ENCODE results near the gene TMPRSS9.
"Not testable (repeated sequence)": the region's sequence is repeated elsewhere in the genome, so short reads cannot be mapped to it uniquely, and the experiment has no call there.

TMPRSS9 gene

DNA sequence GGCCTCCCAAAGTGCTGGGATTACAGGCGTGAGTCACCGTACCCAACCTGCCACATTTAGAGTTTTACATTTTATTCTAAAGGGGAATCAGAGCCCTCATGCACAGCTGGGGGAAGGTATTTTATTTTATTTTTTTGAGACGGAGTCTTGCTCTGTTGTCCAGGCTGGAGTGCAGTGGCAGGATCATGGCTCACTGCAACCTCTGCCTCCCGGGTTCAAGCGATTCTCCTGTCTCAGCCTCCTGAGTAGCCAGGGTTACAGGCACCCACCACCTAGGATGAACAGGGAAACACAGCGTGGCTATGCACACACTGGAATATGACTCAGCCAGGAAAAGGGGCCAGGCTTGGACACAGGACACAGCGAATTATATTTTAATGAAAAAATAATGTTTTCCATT lies 37.1 kb downstream of the TMPRSS9 start:
- H3K4ac ChIP-seq (ENCODE audit: low read depth, low read length); H3K4me1 ChIP-seq (ENCODE audit: control insufficient read depth in 1 of 2, insufficient read depth in 2 of 2, low read length in 2 of 2); H3K79me1 ChIP-seq (ENCODE audit: low read length); H3K4me3 ChIP-seq (ENCODE audit: low read depth, low read length); H4K91ac ChIP-seq (ENCODE audit: low read depth, low read length); H3K18ac ChIP-seq (ENCODE audit: low read length); H3K9me3 ChIP-seq (ENCODE audit: insufficient read depth, low read depth, low read length); H4K12ac ChIP-seq (ENCODE audit: low read depth, low read length); H3K27ac ChIP-seq (ENCODE audit: low read depth, low read length); H3K36me3 ChIP-seq (ENCODE audit: control insufficient read depth in 1 of 2, insufficient read depth in 2 of 2, low read length in 2 of 2); H4K8ac ChIP-seq (ENCODE audit: low read depth, low read length); DNase-seq; H2BK12ac ChIP-seq (ENCODE audit: low read length); H2AK5ac ChIP-seq (ENCODE audit: low read length); H2BK5ac ChIP-seq (ENCODE audit: low read depth, low read length, poor library complexity); H3K23ac ChIP-seq (ENCODE audit: low read length); H2AFZ ChIP-seq (ENCODE audit: insufficient read depth, low read length, poor library complexity); H2BK120ac ChIP-seq (ENCODE audit: insufficient read depth, low read length, poor library complexity); H3K14ac ChIP-seq (ENCODE audit: low read length); H3K9ac ChIP-seq (ENCODE audit: low read length); H3K79me2 ChIP-seq (ENCODE audit: control insufficient read depth, insufficient read depth, low read length, poor library complexity); H3K27me3 ChIP-seq (ENCODE audit: insufficient read depth, low read length); H3K4me2 ChIP-seq (ENCODE audit: low read length): not testable (repeated sequence)
- no CpG with 5 or more reads among the region's 7 CpGs for WGBS (ENCODE audit: extremely low coverage, insufficient coverage, insufficient read length)

DNA sequence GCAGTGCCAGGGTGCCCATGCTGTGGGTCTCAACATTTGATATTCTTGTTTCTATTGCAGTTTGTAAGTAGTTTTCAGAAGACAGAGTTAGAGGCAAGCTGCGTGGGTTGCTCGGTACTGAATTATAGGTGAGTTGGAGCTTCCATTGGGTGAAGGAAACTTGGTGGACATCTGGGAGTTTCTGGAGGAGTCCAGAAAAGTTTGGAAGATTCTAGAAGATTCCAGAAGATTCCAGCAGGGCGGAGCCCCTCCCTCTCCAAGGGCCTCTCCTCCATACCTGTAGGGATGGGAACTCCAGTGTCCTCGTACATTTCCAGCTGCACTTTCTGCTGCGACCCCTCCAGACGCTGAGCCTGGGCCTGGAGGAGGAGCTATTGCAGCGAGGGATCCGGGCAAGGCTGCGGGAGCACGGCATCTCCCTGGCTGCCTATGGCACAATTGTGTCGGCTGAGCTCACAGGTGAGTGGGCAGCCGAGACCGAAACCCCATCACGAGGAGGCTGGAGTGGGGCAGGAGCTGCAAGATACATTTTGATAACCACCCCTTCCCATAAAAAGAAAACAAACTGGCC lies 38.8 kb downstream of the TMPRSS9 start:
- DNase-seq: no peak
- Histone ChIP-seq H2AFZ (ENCODE audit: insufficient read depth, low read length, poor library complexity) (no peak overlapping the region), H3K23ac (ENCODE audit: low read length) (no peak overlapping the region), H2AK5ac (ENCODE audit: low read length) (no peak overlapping the region), H3K4me2 (ENCODE audit: low read length) (no peak overlapping the region), H3K79me2 (ENCODE audit: control insufficient read depth, insufficient read depth, low read length, poor library complexity) (no peaks in the 10 kb centered on the region), H2BK120ac (ENCODE audit: insufficient read depth, low read length, poor library complexity) (no peak overlapping the region), H3K36me3 (ENCODE audit: control insufficient read depth in 1 of 2, insufficient read depth in 2 of 2, low read length in 2 of 2) (no peaks in the 10 kb centered on the region), H4K91ac (ENCODE audit: low read depth, low read length) (no peak overlapping the region), H2BK5ac (ENCODE audit: low read depth, low read length, poor library complexity) (no peak overlapping the region), H3K18ac (ENCODE audit: low read length) (no peak overlapping the region), H4K12ac (ENCODE audit: low read depth, low read length) (no peak overlapping the region), H3K4ac (ENCODE audit: low read depth, low read length) (no peak overlapping the region), H3K9ac (ENCODE audit: low read length) (no peak overlapping the region), H3K14ac (ENCODE audit: low read length) (no peak overlapping the region), H3K9me3 (ENCODE audit: insufficient read depth, low read depth, low read length) (no peaks in the 10 kb centered on the region), H3K27ac (ENCODE audit: low read depth, low read length) (no peak overlapping the region), H4K8ac (ENCODE audit: low read depth, low read length) (no peak overlapping the region), H3K4me3 (ENCODE audit: low read depth, low read length) (no peak overlapping the region), H3K4me1 (ENCODE audit: control insufficient read depth in 1 of 2, insufficient read depth in 2 of 2, low read length in 2 of 2) (no peaks in the 10 kb centered on the region), H2BK12ac (ENCODE audit: low read length) (no peak overlapping the region), H3K27me3 (ENCODE audit: insufficient read depth, low read length) (no peaks in the 10 kb centered on the region), H3K79me1 (ENCODE audit: low read length) (no peaks in the 10 kb centered on the region)
- no CpG with 5 or more reads among the region's 14 CpGs for WGBS (ENCODE audit: extremely low coverage, insufficient coverage, insufficient read length)

DNA sequence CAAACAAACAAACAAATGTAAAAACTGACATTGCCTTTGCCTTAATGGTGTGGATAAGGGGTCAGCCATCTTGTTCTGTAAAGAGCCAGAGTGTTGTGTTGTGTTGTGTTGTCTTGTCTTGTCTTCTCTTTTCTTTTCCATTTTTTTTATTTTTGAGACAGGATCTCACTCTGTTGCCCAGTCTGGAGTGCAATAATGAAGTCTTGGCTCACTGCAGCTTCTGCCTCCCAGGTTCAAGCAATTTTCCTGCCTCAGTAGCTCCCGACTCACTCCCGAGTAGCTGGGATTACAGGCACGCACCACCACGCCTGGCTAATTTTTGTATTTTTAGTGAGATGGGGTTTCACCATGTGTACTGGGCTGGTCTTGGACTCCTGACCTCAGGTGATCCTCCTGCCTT lies 39.5 kb downstream of the TMPRSS9 start:
- Histone ChIP-seq H3K27me3 (ENCODE audit: insufficient read depth, low read length) (no peaks in the 10 kb centered on the region), H2AK5ac (ENCODE audit: low read length) (no peak overlapping the region), H3K9ac (ENCODE audit: low read length) (no peak overlapping the region), H3K18ac (ENCODE audit: low read length) (no peak overlapping the region), H2BK120ac (ENCODE audit: insufficient read depth, low read length, poor library complexity) (no peak overlapping the region), H3K9me3 (ENCODE audit: insufficient read depth, low read depth, low read length) (no peaks in the 10 kb centered on the region), H3K4me2 (ENCODE audit: low read length) (no peak overlapping the region), H3K27ac (ENCODE audit: low read depth, low read length) (no peak overlapping the region), H2BK5ac (ENCODE audit: low read depth, low read length, poor library complexity) (no peak overlapping the region), H3K4me1 (ENCODE audit: control insufficient read depth in 1 of 2, insufficient read depth in 2 of 2, low read length in 2 of 2) (no peaks in the 10 kb centered on the region), H3K4me3 (ENCODE audit: low read depth, low read length) (no peak overlapping the region), H3K36me3 (ENCODE audit: control insufficient read depth in 1 of 2, insufficient read depth in 2 of 2, low read length in 2 of 2) (no peaks in the 10 kb centered on the region), H4K91ac (ENCODE audit: low read depth, low read length) (no peak overlapping the region), H3K4ac (ENCODE audit: low read depth, low read length) (no peak overlapping the region), H3K14ac (ENCODE audit: low read length) (no peak overlapping the region), H4K12ac (ENCODE audit: low read depth, low read length) (no peak overlapping the region), H3K23ac (ENCODE audit: low read length) (no peak overlapping the region), H3K79me2 (ENCODE audit: control insufficient read depth, insufficient read depth, low read length, poor library complexity) (no peaks in the 10 kb centered on the region), H3K79me1 (ENCODE audit: low read length) (no peaks in the 10 kb centered on the region), H4K8ac (ENCODE audit: low read depth, low read length) (no peak overlapping the region), H2AFZ (ENCODE audit: insufficient read depth, low read length, poor library complexity) (no peak overlapping the region), H2BK12ac (ENCODE audit: low read length) (no peak overlapping the region)
- DNase-seq: no peak
- WGBS (ENCODE audit: extremely low coverage, insufficient coverage, insufficient read length): no CpG with 5 or more reads among the region's 4 CpGs

DNA sequence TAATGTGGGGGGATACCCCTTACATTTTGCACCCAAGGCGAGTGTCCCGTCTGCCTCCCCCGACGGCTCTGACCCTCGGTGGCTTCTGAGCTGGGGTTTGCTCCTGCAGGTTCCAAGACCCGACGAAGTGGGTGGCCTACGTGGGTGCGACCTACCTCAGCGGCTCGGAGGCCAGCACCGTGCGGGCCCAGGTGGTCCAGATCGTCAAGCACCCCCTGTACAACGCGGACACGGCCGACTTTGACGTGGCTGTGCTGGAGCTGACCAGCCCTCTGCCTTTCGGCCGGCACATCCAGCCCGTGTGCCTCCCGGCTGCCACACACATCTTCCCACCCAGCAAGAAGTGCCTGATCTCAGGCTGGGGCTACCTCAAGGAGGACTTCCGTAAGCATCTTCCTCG lies 48.2 kb downstream of the TMPRSS9 start:
- Histone ChIP-seq H3K27me3 (ENCODE audit: insufficient read depth, low read length) (no peaks in the 10 kb centered on the region), H3K36me3 (ENCODE audit: control insufficient read depth in 1 of 2, insufficient read depth in 2 of 2, low read length in 2 of 2) (no peaks in the 10 kb centered on the region), H4K91ac (ENCODE audit: low read depth, low read length) (no peak overlapping the region), H3K79me1 (ENCODE audit: low read length) (no peaks in the 10 kb centered on the region), H2AK5ac (ENCODE audit: low read length) (no peak overlapping the region), H4K8ac (ENCODE audit: low read depth, low read length) (no peak overlapping the region), H3K23ac (ENCODE audit: low read length) (no peak overlapping the region), H2AFZ (ENCODE audit: insufficient read depth, low read length, poor library complexity) (no peak overlapping the region), H3K14ac (ENCODE audit: low read length) (no peak overlapping the region), H4K12ac (ENCODE audit: low read depth, low read length) (no peak overlapping the region), H3K9ac (ENCODE audit: low read length) (no peak overlapping the region), H3K4me1 (ENCODE audit: control insufficient read depth in 1 of 2, insufficient read depth in 2 of 2, low read length in 2 of 2) (no peaks in the 10 kb centered on the region), H3K4me2 (ENCODE audit: low read length) (no peak overlapping the region), H2BK120ac (ENCODE audit: insufficient read depth, low read length, poor library complexity) (no peak overlapping the region), H2BK5ac (ENCODE audit: low read depth, low read length, poor library complexity) (no peak overlapping the region), H3K18ac (ENCODE audit: low read length) (no peak overlapping the region), H3K4me3 (ENCODE audit: low read depth, low read length) (no peak overlapping the region), H3K4ac (ENCODE audit: low read depth, low read length) (no peak overlapping the region), H2BK12ac (ENCODE audit: low read length) (no peak overlapping the region), H3K79me2 (ENCODE audit: control insufficient read depth, insufficient read depth, low read length, poor library complexity) (no peaks in the 10 kb centered on the region), H3K27ac (ENCODE audit: low read depth, low read length) (no peak overlapping the region), H3K9me3 (ENCODE audit: insufficient read depth, low read depth, low read length) (peaks cover 10% of the 10 kb centered on the region)
- no peak for DNase-seq
- no CpG with 5 or more reads among the region's 25 CpGs for WGBS (ENCODE audit: extremely low coverage, insufficient coverage, insufficient read length)
